ENCODE data around the gene DSCAML1. TPM values are rescaled to one million over a fixed set of nuclear protein-coding genes. Genes with fewer than 3 reads are reported as not detected.
A peak's percentile ranks its signal among the peaks of the same experiment; 100 is the strongest.

Gene DSCAML1
- total RNA-seq, 2 experiments from 2014 or later = 1.4 to 3.1 TPM

- Mint-ChIP-seq H3K4me3 (no peak overlapping the region), H3K9me3 (no peaks in the 10 kb centered on the region), H3K36me3 (no peaks in the 10 kb centered on the region), H3K27ac (no peak overlapping the region), H3K27me3 (peaks cover 8% of the 10 kb centered on the region), H3K4me1 (peaks cover 20% of the 10 kb centered on the region)
- ATAC-seq (ENCODE audit: low read depth) (no peak), DNase-seq (no peak)
- POLR2A ChIA-PET = interaction anchor here (1.6 kb wide), 1 partner anchor 106 kb away, joined by 3 read pairs; no protein-coding TSS in a partner anchor
Measured at GRCh38 chr11:117835576-117835975, 38.6 kb upstream of the DSCAML1 start.

- Mint-ChIP-seq H3K36me3 (no peaks in the 10 kb centered on the region), H3K9me3 (no peaks in the 10 kb centered on the region), H3K27ac (no peak overlapping the region), H3K4me1 (peaks cover 27% of the 10 kb centered on the region), H3K27me3 (peaks cover 8% of the 10 kb centered on the region), H3K4me3 (no peak overlapping the region)
- POLR2A ChIA-PET = interaction anchor here (1.6 kb wide), 1 partner anchor 107 kb away, joined by 3 read pairs; no protein-coding TSS in a partner anchor
- DNase-seq = no peak
- no peak for ATAC-seq (ENCODE audit: low read depth)
Measured at GRCh38 chr11:117834838-117835443, 37.9 kb upstream of the DSCAML1 start.

GRCh38 chr11:117834068-117834810 lies 37.2 kb upstream of the DSCAML1 start:
- POLR2A ChIA-PET = interaction anchor here (1.6 kb wide), 1 partner anchor 107 kb away, joined by 3 read pairs; no protein-coding TSS in a partner anchor
- Mint-ChIP-seq H3K27ac (peak overlapping the region; percentile 65), H3K4me1 (peaks cover 30% of the 10 kb centered on the region), H3K36me3 (no peaks in the 10 kb centered on the region), H3K9me3 (no peaks in the 10 kb centered on the region), H3K27me3 (peaks cover 8% of the 10 kb centered on the region), H3K4me3 (no peak overlapping the region)
- no peak for DNase-seq
- no peak for ATAC-seq (ENCODE audit: low read depth)

- H3K9me3 Mint-ChIP-seq = no peaks in the 10 kb centered on the region
- peaks cover 6% of the 10 kb centered on the region for H3K27me3 Mint-ChIP-seq
- no peak overlapping the region for H3K27ac Mint-ChIP-seq
- H3K4me1 Mint-ChIP-seq = peaks cover 33% of the 10 kb centered on the region
- no peaks in the 10 kb centered on the region for H3K36me3 Mint-ChIP-seq
- POLR2A ChIA-PET = interaction anchor here (0.8 kb wide), 1 partner anchor 9 kb away, joined by 3 read pairs; the partner anchor contains the start of gene FXYD2
- DNase-seq (no peak), ATAC-seq (ENCODE audit: low read depth) (no peak)
- no peak overlapping the region for H3K4me3 Mint-ChIP-seq
Measured at GRCh38 chr11:117833401-117833891, 36.4 kb upstream of the DSCAML1 start.

GRCh38 chr11:117832511-117832910 lies 35.5 kb upstream of the DSCAML1 start:
- Mint-ChIP-seq H3K4me1 (peaks cover 35% of the 10 kb centered on the region), H3K36me3 (no peaks in the 10 kb centered on the region), H3K27ac (peak overlapping the region; percentile 73), H3K4me3 (no peak overlapping the region), H3K27me3 (peaks cover 2% of the 10 kb centered on the region), H3K9me3 (no peaks in the 10 kb centered on the region)
- DNase-seq (no peak), ATAC-seq (ENCODE audit: low read depth) (no peak)
- POLR2A ChIA-PET = no interaction called here

- DNase-seq (peak; percentile 23), ATAC-seq (ENCODE audit: low read depth) (no peak)
- no peaks in the 10 kb centered on the region for H3K9me3 Mint-ChIP-seq
- H3K27ac Mint-ChIP-seq = peak overlapping the region; percentile 93
- POLR2A ChIA-PET = no interaction called here
- H3K4me3 Mint-ChIP-seq = no peak overlapping the region
- no peaks in the 10 kb centered on the region for H3K36me3 Mint-ChIP-seq
- peaks cover 38% of the 10 kb centered on the region for H3K4me1 Mint-ChIP-seq
- peaks cover 2% of the 10 kb centered on the region for H3K27me3 Mint-ChIP-seq
Measured at GRCh38 chr11:117831661-117832415, 34.8 kb upstream of the DSCAML1 start.

- POLR2A ChIA-PET = interaction anchor here (0.7 to 1.3 kb wide), 2 partner anchors 79 to 222 kb away, joined by 3 to 4 read pairs; no protein-coding TSS in a partner anchor
- Mint-ChIP-seq H3K36me3 (no peaks in the 10 kb centered on the region), H3K27me3 (no peaks in the 10 kb centered on the region), H3K9me3 (no peaks in the 10 kb centered on the region), H3K4me1 (peaks cover 45% of the 10 kb centered on the region), H3K27ac (peak overlapping the region; percentile 93), H3K4me3 (peak overlapping the region; percentile 54)
- ATAC-seq (ENCODE audit: low read depth) (peak; percentile 20), DNase-seq (peak; percentile 43)
Measured at GRCh38 chr11:117830674-117831351, 33.8 kb upstream of the DSCAML1 start.

- H3K4me3 Mint-ChIP-seq = peak overlapping the region; percentile 54
- peaks cover 47% of the 10 kb centered on the region for H3K4me1 Mint-ChIP-seq
- POLR2A ChIA-PET = interaction anchor here (1.3 kb wide), 1 partner anchor 223 kb away, joined by 4 read pairs; no protein-coding TSS in a partner anchor
- H3K27me3 Mint-ChIP-seq = no peaks in the 10 kb centered on the region
- no peaks in the 10 kb centered on the region for H3K9me3 Mint-ChIP-seq
- ATAC-seq (ENCODE audit: low read depth) = no peak
- peak overlapping the region; percentile 93 for H3K27ac Mint-ChIP-seq
- no peaks in the 10 kb centered on the region for H3K36me3 Mint-ChIP-seq
- DNase-seq = peak; percentile 31
Measured at GRCh38 chr11:117830072-117830471, 33.1 kb upstream of the DSCAML1 start.

- POLR2A ChIA-PET = interaction anchor here (1.3 kb wide), 1 partner anchor 156 kb away, joined by 4 read pairs; the partner anchor contains the start of gene IL10RA
- Mint-ChIP-seq H3K9me3 (no peaks in the 10 kb centered on the region), H3K27me3 (no peaks in the 10 kb centered on the region), H3K27ac (peak overlapping the region; percentile 94), H3K36me3 (no peaks in the 10 kb centered on the region), H3K4me1 (peaks cover 52% of the 10 kb centered on the region), H3K4me3 (no peak overlapping the region)
- no peak for ATAC-seq (ENCODE audit: low read depth)
- DNase-seq = no peak
Measured at GRCh38 chr11:117829369-117829725, 32.3 kb upstream of the DSCAML1 start.

- Mint-ChIP-seq H3K27ac (peak overlapping the region; percentile 94), H3K36me3 (no peaks in the 10 kb centered on the region), H3K9me3 (no peaks in the 10 kb centered on the region), H3K27me3 (no peaks in the 10 kb centered on the region), H3K4me3 (peak overlapping the region; percentile 73), H3K4me1 (peaks cover 58% of the 10 kb centered on the region)
- peak; percentile 84 for DNase-seq
- POLR2A ChIA-PET = interaction anchor here (0.8 to 2.0 kb wide), 8 partner anchors 11 to 223 kb away, joined by 3 to 10 read pairs (median 5); partner anchors contain the start of gene IL10RA
- ATAC-seq (ENCODE audit: low read depth) = peak; percentile 93
Measured at GRCh38 chr11:117828611-117829368, 31.8 kb upstream of the DSCAML1 start.

GRCh38 chr11:117827521-117828511 lies 30.8 kb upstream of the DSCAML1 start:
- peak; percentile 58 for DNase-seq
- peaks cover 65% of the 10 kb centered on the region for H3K4me1 Mint-ChIP-seq

More at GRCh38 chr11:117827521-117828511, 30.8 kb upstream of the DSCAML1 start:
- H3K9me3 Mint-ChIP-seq = no peaks in the 10 kb centered on the region
- H3K27me3 Mint-ChIP-seq = no peaks in the 10 kb centered on the region
- H3K36me3 Mint-ChIP-seq = no peaks in the 10 kb centered on the region
- H3K27ac Mint-ChIP-seq = peak overlapping the region; percentile 94
- ATAC-seq (ENCODE audit: low read depth) = peak; percentile 1
- POLR2A ChIA-PET = interaction anchor here (0.8 to 2.0 kb wide), 8 partner anchors 10 to 224 kb away, joined by 3 to 10 read pairs (median 5); partner anchors contain the start of gene IL10RA
- H3K4me3 Mint-ChIP-seq = peak overlapping the region; percentile 73

Measured in activated naive CD8-positive, alpha-beta T cell treated with anti-CD3 and anti-CD28 coated beads, Interleukin-2, amount 10 ng/mL, durations not matched to agents 7 days and 5 days (primary cell).